Esophagus squamous epithelium (tissue), 5 donors: ENCODE data around the gene ENTREP3. TPM values are rescaled to one million over a fixed set of nuclear protein-coding genes. Genes with fewer than 3 reads are reported as not detected.

Source experiments
- DNase-seq: peaks from one replicate; lab custom pipeline; 2025; lab: John Stamatoyannopoulos, UW
- H3K27ac ChIP-seq, 4 donors: fragments of 200-600 bp; sonication (generic); one replicate each; pipeline ENCODE4 v1.5.1; 2016 to 2019; ENCODE audit warnings: mild to moderate bottlenecking in 1 of 4
- H3K27me3 ChIP-seq, 4 donors: fragments of 200-600 bp; sonication (generic); 1 replicate in 3 of 4; 2 replicates in 1 of 4; pipeline versions ENCODE4 v1.5.1 to v1.6.0; 2017 to 2021; ENCODE audit warnings: antibody characterized with exemption in 1 of 4
- H3K36me3 ChIP-seq, 3 donors: fragments of 200-600 bp; sonication (generic); one replicate each; pipeline ENCODE4 v1.5.1; 2016 to 2019
- H3K4me1 ChIP-seq, 3 donors: fragments of 200-600 bp; sonication (generic); one replicate each; pipeline ENCODE4 v1.5.1; 2017 to 2019
- H3K4me3 ChIP-seq, 4 donors: fragments of 200-600 bp; sonication (generic); 1 replicate in 3 of 4; 2 replicates in 1 of 4; pipeline ENCODE4 v1.5.1; 2016 to 2019; ENCODE audit warnings: mild to moderate bottlenecking in 2 of 4, moderate library complexity in 1 of 4
- H3K9me3 ChIP-seq, 3 donors: fragments of 200-600 bp; sonication (generic); one replicate each; pipeline ENCODE4 v1.5.1; 2016 to 2019
- POLR2A ChIP-seq, 4 donors: fragments of 450-650 bp; IDR thresholded peaks; one replicate each; pipeline ENCODE4 v1.6.1; 2017; ENCODE audit warnings: antibody characterized with exemption in 4 of 4, mild to moderate bottlenecking in 4 of 4, moderate library complexity in 3 of 4
- WGBS, 2 donors: methylation state at CpG; one replicate each; pipeline ENCODE4 v1.1.5; 2018; 5-methylcytosine and 5-hydroxymethylcytosine counted together
- intact Hi-C: fragments of 100-400 bp; cut with DNase I; formaldehyde crosslinking; loops from one replicate; pipeline ENCODE4 v1.15.0; 2022
- total RNA-seq, 4 donors: library from RNA; depleted of rRNA; stranded (reverse); fragments of >200 nt; gene quantifications; one replicate each; pipeline ENCODE4 v1.1.0, GENCODE V29; 2016
- TF ChIP-seq, protein P1 (sequence below), 6 experiments: fragments of 450-650 bp in 4 of 6; fragments of 200-600 bp in 2 of 6; sonication (generic) in 2 of 6; IDR thresholded peaks; one replicate each; pipeline ENCODE4 v1.5.1; 2016 to 2019; ENCODE audit warnings: antibody characterized with exemption in 6 of 6, mild to moderate bottlenecking in 4 of 6, moderate library complexity in 4 of 6
- donor health status: DM: yes; HTN: yes; CAD: no.

ENTREP3 gene
- total RNA-seq, 4 donors from 2014 or later: 10.5 to 27.9 (median 16.1) TPM

DNA sequence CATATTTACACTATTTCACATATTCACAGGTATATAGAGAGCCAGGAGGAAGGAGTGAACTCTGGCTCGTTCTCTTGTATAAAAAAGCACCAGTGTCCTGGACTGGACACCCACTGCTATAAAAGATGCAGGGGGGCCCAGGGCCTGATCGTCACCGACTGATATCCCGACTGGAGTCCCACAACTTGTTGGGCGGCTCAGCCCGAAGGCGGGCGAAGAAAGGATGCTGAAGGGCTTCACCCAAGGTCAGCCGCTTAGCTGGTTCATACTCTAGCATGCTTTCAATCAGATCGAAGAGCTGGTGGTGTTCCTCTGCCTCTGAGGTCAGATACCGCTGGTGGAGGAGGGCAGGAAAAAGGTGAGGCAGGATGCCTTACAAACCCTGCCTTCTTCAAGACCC lies 7.8 kb upstream of the ENTREP3 start:
- Histone ChIP-seq H3K4me3 (no peak overlapping the region), H3K4me1 (peaks cover 15 to 28% (median 15%) of the 10 kb centered on the region in 3 donors), H3K27ac (peak overlapping the region in 3 of 4 donors; percentile 80 to 90 (median 87)), H3K27me3 (no peaks in the 10 kb centered on the region), H3K9me3 (no peaks in the 10 kb centered on the region), H3K36me3 (peaks cover 24 to 80% (median 58%) of the 10 kb centered on the region in 3 donors)
- DNase-seq: no peak
- 61 to 87% methylated on average over 5 to 10 of the region's 11 CpGs for WGBS, 2 donors
- intact Hi-C loops: loop anchor here (10.0 kb wide), 1 partner anchor 242 kb away; no protein-coding TSS in a partner anchor
- TF ChIP-seq POLR2A (IDR thresholded peaks at IDR 0.05): no peak
- TF ChIP-seq, protein P1, sequence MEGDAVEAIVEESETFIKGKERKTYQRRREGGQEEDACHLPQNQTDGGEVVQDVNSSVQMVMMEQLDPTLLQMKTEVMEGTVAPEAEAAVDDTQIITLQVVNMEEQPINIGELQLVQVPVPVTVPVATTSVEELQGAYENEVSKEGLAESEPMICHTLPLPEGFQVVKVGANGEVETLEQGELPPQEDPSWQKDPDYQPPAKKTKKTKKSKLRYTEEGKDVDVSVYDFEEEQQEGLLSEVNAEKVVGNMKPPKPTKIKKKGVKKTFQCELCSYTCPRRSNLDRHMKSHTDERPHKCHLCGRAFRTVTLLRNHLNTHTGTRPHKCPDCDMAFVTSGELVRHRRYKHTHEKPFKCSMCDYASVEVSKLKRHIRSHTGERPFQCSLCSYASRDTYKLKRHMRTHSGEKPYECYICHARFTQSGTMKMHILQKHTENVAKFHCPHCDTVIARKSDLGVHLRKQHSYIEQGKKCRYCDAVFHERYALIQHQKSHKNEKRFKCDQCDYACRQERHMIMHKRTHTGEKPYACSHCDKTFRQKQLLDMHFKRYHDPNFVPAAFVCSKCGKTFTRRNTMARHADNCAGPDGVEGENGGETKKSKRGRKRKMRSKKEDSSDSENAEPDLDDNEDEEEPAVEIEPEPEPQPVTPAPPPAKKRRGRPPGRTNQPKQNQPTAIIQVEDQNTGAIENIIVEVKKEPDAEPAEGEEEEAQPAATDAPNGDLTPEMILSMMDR (IDR thresholded peaks at IDR 0.05): no peak

DNA sequence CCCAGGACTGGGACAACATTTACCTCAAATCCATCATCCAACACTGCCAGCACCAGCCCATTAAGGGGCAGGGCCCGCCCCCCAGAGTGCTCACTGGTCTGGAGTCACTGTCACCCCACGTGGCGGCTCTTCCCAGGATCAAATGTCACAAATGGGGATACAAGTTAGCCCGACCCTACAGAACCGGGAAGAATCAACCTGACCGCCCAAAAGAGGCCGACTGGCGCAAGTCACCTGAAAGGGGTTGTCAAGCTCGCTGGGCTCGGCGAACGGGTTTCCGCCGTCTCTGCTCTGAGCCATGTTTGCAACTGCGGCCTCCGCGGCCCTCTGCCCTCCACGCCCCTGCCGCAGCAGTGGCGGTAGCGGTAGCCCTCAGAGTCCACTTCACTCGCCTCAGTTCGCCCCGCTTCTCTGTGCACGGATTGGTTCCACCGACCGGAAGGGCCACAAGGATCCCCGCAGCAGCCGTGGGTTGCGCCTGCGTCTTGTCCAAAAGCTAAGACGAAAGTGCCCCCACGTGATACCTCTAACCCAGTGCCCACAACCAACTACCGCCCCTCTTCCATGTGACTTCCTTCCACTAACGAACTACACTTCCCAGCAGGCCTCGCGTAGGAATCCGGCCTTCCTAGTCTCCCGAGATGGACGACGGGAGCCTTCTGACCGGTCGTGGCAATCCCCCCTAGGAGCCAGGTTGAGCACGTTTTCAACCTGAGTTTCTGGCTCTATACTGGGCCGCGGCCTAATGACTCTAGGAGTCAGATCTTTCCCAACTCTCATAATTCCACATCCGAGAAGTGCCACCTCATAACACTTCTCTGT lies 6.8 kb upstream of the ENTREP3 start, which contains the start of gene SCAMP3:
Gene SCAMP3 (minus strand): TSS at position 509 of the 822 bp plus-strand sequence. CDS start 209 bp downstream, at position 300.
- H3K36me3 ChIP-seq: peaks cover 14 to 80% (median 48%) of the 10 kb centered on the region in 3 donors
- H3K9me3 ChIP-seq: no peaks in the 10 kb centered on the region
- peak; percentile 77 for DNase-seq
- H3K4me3 ChIP-seq: peak within 1 kb of the TSS; percentile 58 to 88 (median 86)
- peak within 1 kb of the TSS; percentile 80 to 90 (median 86) for H3K27ac ChIP-seq
- intact Hi-C loops: loop anchor here (10.0 kb wide), 1 partner anchor 243 kb away; no protein-coding TSS in a partner anchor
- 0 to 1% methylated on average over 15 to 24 of the region's 47 CpGs for WGBS, 2 donors
- H3K27me3 ChIP-seq: no peaks in the 10 kb centered on the region
- H3K4me1 ChIP-seq: peaks cover 15 to 28% (median 15%) of the 10 kb centered on the region in 3 donors
- TF ChIP-seq POLR2A (IDR thresholded peaks at IDR 0.05): peak in 2 of 4 donors; percentile 58 to 65
- TF ChIP-seq, protein P1 (IDR thresholded peaks at IDR 0.05): peak in 1 of 6 experiments; percentile 38

GRCh38 chr1:155261493-155261851 lies 6.2 kb upstream of the ENTREP3 start:
- TF ChIP-seq, protein P1 (IDR thresholded peaks at IDR 0.05): no peak
- no peak for TF ChIP-seq POLR2A (IDR thresholded peaks at IDR 0.05)
- H3K27me3 ChIP-seq: no peaks in the 10 kb centered on the region
- no peak for DNase-seq
- H3K4me3 ChIP-seq: peak overlapping the region; percentile 58 to 88 (median 86)
- intact Hi-C loops: loop anchor here (10.0 kb wide), 1 partner anchor 243 kb away; no protein-coding TSS in a partner anchor
- no peaks in the 10 kb centered on the region for H3K9me3 ChIP-seq
- peaks cover 9 to 80% (median 42%) of the 10 kb centered on the region in 3 donors for H3K36me3 ChIP-seq
- WGBS, 2 donors: 0% methylated on average over 4 of the region's 9 CpGs; no CpG with 5 or more reads in 1 of the 2 donors
- peak overlapping the region; percentile 80 to 90 (median 86) for H3K27ac ChIP-seq
- H3K4me1 ChIP-seq: peaks cover 15 to 33% (median 18%) of the 10 kb centered on the region in 3 donors

GRCh38 chr1:155260276-155260675 lies 5.0 kb upstream of the ENTREP3 start:
- H3K27ac ChIP-seq: no peak overlapping the region
- TF ChIP-seq, protein P1 (IDR thresholded peaks at IDR 0.05): no peak
- TF ChIP-seq POLR2A (IDR thresholded peaks at IDR 0.05): no peak
- peaks cover 0 to 71% (median 30%) of the 10 kb centered on the region in 3 donors for H3K36me3 ChIP-seq
- no peaks in the 10 kb centered on the region for H3K27me3 ChIP-seq
- H3K4me1 ChIP-seq: peaks cover 20 to 44% (median 29%) of the 10 kb centered on the region in 3 donors
- WGBS, 2 donors: 89 to 93% methylated on average over 4 of the region's 5 CpGs
- intact Hi-C loops: loop anchor here (10.0 kb wide), 1 partner anchor 245 kb away; no protein-coding TSS in a partner anchor
- no peaks in the 10 kb centered on the region for H3K9me3 ChIP-seq
- DNase-seq: no peak
- H3K4me3 ChIP-seq: no peak overlapping the region
